ENCODE results near the gene CHD6. TPM values are rescaled to one million over a fixed set of nuclear protein-coding genes. Genes with fewer than 3 reads are reported as not detected.

CHD6 gene
- total and polyA plus RNA-seq, 2 experiments from 2014 or later = 41.0 to 158 TPM

DNA sequence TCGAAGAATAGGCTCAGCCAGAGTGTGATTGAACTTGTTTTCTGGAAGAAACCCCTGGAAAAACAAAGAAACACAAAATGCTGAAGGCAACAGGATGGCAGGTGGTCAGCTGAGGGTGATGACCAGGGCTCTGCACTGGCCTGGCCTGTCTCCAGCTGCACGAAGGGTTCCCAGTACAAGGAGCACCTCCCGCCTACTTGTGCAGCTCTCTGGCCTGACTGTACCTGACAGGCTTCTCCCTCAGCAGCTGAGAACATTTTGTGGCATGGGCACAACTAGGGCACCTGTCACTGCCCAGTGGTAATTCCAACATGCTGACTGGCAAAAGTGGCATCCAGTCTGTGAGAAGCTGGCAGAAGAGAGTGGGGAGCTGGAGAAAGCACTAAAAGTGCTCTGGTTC, 212.7 kb downstream of the CHD6 start (continued):
- TF ChIP-seq, protein P1, sequence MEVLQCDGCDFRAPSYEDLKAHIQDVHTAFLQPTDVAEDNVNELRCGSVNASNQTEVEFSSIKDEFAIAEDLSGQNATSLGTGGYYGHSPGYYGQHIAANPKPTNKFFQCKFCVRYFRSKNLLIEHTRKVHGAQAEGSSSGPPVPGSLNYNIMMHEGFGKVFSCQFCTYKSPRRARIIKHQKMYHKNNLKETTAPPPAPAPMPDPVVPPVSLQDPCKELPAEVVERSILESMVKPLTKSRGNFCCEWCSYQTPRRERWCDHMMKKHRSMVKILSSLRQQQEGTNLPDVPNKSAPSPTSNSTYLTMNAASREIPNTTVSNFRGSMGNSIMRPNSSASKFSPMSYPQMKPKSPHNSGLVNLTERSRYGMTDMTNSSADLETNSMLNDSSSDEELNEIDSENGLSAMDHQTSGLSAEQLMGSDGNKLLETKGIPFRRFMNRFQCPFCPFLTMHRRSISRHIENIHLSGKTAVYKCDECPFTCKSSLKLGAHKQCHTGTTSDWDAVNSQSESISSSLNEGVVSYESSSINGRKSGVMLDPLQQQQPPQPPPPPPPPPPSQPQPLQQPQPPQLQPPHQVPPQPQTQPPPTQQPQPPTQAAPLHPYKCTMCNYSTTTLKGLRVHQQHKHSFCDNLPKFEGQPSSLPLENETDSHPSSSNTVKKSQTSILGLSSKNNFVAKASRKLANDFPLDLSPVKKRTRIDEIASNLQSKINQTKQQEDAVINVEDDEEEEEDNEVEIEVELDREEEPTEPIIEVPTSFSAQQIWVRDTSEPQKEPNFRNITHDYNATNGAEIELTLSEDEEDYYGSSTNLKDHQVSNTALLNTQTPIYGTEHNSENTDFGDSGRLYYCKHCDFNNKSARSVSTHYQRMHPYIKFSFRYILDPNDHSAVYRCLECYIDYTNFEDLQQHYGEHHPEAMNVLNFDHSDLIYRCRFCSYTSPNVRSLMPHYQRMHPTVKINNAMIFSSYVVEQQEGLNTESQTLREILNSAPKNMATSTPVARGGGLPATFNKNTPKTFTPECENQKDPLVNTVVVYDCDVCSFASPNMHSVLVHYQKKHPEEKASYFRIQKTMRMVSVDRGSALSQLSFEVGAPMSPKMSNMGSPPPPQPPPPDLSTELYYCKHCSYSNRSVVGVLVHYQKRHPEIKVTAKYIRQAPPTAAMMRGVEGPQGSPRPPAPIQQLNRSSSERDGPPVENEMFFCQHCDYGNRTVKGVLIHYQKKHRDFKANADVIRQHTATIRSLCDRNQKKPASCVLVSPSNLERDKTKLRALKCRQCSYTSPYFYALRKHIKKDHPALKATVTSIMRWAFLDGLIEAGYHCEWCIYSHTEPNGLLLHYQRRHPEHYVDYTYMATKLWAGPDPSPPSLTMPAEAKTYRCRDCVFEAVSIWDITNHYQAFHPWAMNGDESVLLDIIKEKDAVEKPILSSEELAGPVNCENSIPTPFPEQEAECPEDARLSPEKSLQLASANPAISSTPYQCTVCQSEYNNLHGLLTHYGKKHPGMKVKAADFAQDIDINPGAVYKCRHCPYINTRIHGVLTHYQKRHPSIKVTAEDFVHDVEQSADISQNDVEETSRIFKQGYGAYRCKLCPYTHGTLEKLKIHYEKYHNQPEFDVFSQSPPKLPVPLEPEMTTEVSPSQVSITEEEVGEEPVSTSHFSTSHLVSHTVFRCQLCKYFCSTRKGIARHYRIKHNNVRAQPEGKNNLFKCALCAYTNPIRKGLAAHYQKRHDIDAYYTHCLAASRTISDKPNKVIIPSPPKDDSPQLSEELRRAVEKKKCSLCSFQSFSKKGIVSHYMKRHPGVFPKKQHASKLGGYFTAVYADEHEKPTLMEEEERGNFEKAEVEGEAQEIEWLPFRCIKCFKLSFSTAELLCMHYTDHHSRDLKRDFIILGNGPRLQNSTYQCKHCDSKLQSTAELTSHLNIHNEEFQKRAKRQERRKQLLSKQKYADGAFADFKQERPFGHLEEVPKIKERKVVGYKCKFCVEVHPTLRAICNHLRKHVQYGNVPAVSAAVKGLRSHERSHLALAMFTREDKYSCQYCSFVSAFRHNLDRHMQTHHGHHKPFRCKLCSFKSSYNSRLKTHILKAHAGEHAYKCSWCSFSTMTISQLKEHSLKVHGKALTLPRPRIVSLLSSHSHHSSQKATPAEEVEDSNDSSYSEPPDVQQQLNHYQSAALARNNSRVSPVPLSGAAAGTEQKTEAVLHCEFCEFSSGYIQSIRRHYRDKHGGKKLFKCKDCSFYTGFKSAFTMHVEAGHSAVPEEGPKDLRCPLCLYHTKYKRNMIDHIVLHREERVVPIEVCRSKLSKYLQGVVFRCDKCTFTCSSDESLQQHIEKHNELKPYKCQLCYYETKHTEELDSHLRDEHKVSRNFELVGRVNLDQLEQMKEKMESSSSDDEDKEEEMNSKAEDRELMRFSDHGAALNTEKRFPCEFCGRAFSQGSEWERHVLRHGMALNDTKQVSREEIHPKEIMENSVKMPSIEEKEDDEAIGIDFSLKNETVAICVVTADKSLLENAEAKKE (CRISPR knock-in tag; IDR thresholded peaks at IDR 0.05) = no peak
- TF ChIP-seq CREB1 (CRISPR knock-in tag; IDR thresholded peaks at IDR 0.05; ENCODE audit: low read depth) = no peak
- no peak for TF ChIP-seq EZH2 (IDR thresholded peaks at IDR 0.05; ENCODE audit: low read depth, unreplicated experiment)
- TF ChIP-seq EZH2phosphoT487 (IDR thresholded peaks at IDR 0.05; ENCODE audit: unreplicated experiment) = no peak
- TF ChIP-seq ZNF114 (CRISPR knock-in tag; IDR thresholded peaks at IDR 0.05) = no peak
- TF ChIP-seq NANOG (IDR thresholded peaks at IDR 0.05; ENCODE audit: borderline replicate concordance) = no peak
- TF ChIP-seq, protein P2, sequence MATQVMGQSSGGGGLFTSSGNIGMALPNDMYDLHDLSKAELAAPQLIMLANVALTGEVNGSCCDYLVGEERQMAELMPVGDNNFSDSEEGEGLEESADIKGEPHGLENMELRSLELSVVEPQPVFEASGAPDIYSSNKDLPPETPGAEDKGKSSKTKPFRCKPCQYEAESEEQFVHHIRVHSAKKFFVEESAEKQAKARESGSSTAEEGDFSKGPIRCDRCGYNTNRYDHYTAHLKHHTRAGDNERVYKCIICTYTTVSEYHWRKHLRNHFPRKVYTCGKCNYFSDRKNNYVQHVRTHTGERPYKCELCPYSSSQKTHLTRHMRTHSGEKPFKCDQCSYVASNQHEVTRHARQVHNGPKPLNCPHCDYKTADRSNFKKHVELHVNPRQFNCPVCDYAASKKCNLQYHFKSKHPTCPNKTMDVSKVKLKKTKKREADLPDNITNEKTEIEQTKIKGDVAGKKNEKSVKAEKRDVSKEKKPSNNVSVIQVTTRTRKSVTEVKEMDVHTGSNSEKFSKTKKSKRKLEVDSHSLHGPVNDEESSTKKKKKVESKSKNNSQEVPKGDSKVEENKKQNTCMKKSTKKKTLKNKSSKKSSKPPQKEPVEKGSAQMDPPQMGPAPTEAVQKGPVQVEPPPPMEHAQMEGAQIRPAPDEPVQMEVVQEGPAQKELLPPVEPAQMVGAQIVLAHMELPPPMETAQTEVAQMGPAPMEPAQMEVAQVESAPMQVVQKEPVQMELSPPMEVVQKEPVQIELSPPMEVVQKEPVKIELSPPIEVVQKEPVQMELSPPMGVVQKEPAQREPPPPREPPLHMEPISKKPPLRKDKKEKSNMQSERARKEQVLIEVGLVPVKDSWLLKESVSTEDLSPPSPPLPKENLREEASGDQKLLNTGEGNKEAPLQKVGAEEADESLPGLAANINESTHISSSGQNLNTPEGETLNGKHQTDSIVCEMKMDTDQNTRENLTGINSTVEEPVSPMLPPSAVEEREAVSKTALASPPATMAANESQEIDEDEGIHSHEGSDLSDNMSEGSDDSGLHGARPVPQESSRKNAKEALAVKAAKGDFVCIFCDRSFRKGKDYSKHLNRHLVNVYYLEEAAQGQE (IDR thresholded peaks at IDR 0.05; ENCODE audit: unreplicated experiment) = no peak
- TF ChIP-seq ZNF331 (CRISPR knock-in tag; IDR thresholded peaks at IDR 0.05; ENCODE audit: low read depth) = no peak
